ENCODE data around the gene NR6A1. TPM values are rescaled to one million over a fixed set of nuclear protein-coding genes. Genes with fewer than 3 reads are reported as not detected.
"Not testable (repeated sequence)": the region's sequence is repeated elsewhere in the genome, so short reads cannot be mapped to it uniquely, and the experiment has no call there.

NR6A1 gene
- total RNA-seq, 1 experiment from 2014 or later = 164 TPM

GRCh38 chr9:124741149-124741548, 30.0 kb downstream of the NR6A1 start (continued):
- TF ChIP-seq, protein P1, sequence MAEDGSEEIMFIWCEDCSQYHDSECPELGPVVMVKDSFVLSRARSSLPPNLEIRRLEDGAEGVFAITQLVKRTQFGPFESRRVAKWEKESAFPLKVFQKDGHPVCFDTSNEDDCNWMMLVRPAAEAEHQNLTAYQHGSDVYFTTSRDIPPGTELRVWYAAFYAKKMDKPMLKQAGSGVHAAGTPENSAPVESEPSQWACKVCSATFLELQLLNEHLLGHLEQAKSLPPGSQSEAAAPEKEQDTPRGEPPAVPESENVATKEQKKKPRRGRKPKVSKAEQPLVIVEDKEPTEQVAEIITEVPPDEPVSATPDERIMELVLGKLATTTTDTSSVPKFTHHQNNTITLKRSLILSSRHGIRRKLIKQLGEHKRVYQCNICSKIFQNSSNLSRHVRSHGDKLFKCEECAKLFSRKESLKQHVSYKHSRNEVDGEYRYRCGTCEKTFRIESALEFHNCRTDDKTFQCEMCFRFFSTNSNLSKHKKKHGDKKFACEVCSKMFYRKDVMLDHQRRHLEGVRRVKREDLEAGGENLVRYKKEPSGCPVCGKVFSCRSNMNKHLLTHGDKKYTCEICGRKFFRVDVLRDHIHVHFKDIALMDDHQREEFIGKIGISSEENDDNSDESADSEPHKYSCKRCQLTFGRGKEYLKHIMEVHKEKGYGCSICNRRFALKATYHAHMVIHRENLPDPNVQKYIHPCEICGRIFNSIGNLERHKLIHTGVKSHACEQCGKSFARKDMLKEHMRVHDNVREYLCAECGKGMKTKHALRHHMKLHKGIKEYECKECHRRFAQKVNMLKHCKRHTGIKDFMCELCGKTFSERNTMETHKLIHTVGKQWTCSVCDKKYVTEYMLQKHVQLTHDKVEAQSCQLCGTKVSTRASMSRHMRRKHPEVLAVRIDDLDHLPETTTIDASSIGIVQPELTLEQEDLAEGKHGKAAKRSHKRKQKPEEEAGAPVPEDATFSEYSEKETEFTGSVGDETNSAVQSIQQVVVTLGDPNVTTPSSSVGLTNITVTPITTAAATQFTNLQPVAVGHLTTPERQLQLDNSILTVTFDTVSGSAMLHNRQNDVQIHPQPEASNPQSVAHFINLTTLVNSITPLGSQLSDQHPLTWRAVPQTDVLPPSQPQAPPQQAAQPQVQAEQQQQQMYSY (CRISPR knock-in tag; IDR thresholded peaks at IDR 0.05) = no peak
- TF ChIP-seq ATF3 (CRISPR knock-in tag; conservative IDR thresholded peaks at IDR 0.05) = no peak
- TF ChIP-seq MAX (CRISPR knock-in tag; IDR thresholded peaks at IDR 0.05) = no peak
- no peak for TF ChIP-seq NFYB (CRISPR knock-in tag; conservative IDR thresholded peaks at IDR 0.05; ENCODE audit: low read depth)
- TF ChIP-seq ZBTB43 (CRISPR knock-in tag; IDR thresholded peaks at IDR 0.05) = no peak
- TF ChIP-seq, protein P2, sequence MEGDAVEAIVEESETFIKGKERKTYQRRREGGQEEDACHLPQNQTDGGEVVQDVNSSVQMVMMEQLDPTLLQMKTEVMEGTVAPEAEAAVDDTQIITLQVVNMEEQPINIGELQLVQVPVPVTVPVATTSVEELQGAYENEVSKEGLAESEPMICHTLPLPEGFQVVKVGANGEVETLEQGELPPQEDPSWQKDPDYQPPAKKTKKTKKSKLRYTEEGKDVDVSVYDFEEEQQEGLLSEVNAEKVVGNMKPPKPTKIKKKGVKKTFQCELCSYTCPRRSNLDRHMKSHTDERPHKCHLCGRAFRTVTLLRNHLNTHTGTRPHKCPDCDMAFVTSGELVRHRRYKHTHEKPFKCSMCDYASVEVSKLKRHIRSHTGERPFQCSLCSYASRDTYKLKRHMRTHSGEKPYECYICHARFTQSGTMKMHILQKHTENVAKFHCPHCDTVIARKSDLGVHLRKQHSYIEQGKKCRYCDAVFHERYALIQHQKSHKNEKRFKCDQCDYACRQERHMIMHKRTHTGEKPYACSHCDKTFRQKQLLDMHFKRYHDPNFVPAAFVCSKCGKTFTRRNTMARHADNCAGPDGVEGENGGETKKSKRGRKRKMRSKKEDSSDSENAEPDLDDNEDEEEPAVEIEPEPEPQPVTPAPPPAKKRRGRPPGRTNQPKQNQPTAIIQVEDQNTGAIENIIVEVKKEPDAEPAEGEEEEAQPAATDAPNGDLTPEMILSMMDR (IDR thresholded peaks at IDR 0.05) = no peak
- TF ChIP-seq NFATC4 (CRISPR knock-in tag; IDR thresholded peaks at IDR 0.05) = no peak

GRCh38 chr9:124739360-124739759, 31.8 kb downstream of the NR6A1 start:
- peaks cover 7% of the 10 kb centered on the region for H3K36me3 Mint-ChIP-seq
- CTCF ChIA-PET = no interaction called here
- no peak overlapping the region for H3K27ac Mint-ChIP-seq
- DNase-seq (ENCODE audit: low spot score) = no peak
- peaks cover 40% of the 10 kb centered on the region for H3K4me1 Mint-ChIP-seq
- no peak overlapping the region for H3K4me3 Mint-ChIP-seq
- ATAC-seq = no peak
- POLR2A ChIA-PET = no interaction called here
- no peaks in the 10 kb centered on the region for H3K9me3 Mint-ChIP-seq
- TF ChIP-seq OVOL2 (CRISPR knock-in tag; IDR thresholded peaks at IDR 0.05; ENCODE audit: borderline replicate concordance) (no peak), NFE2L1 (CRISPR knock-in tag; IDR thresholded peaks at IDR 0.05) (no peak), IRF1 (CRISPR knock-in tag; IDR thresholded peaks at IDR 0.05) (no peak), ZNF121 (CRISPR knock-in tag; IDR thresholded peaks at IDR 0.05) (no peak), SOX15 (CRISPR knock-in tag; IDR thresholded peaks at IDR 0.05) (no peak), ETV6 (CRISPR knock-in tag; IDR thresholded peaks at IDR 0.05) (no peak), MYBL2 (CRISPR knock-in tag; IDR thresholded peaks at IDR 0.05) (no peak), ZNF671 (CRISPR knock-in tag; IDR thresholded peaks at IDR 0.05) (no peak)
- TF ChIP-seq, protein P3, sequence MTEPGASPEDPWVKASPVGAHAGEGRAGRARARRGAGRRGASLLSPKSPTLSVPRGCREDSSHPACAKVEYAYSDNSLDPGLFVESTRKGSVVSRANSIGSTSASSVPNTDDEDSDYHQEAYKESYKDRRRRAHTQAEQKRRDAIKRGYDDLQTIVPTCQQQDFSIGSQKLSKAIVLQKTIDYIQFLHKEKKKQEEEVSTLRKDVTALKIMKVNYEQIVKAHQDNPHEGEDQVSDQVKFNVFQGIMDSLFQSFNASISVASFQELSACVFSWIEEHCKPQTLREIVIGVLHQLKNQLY (CRISPR knock-in tag; IDR thresholded peaks at IDR 0.05) = no peak
- TF ChIP-seq, protein P2 (IDR thresholded peaks at IDR 0.05) = no peak
- no peaks in the 10 kb centered on the region for H3K27me3 Mint-ChIP-seq (ENCODE audit: low read depth)

DNA sequence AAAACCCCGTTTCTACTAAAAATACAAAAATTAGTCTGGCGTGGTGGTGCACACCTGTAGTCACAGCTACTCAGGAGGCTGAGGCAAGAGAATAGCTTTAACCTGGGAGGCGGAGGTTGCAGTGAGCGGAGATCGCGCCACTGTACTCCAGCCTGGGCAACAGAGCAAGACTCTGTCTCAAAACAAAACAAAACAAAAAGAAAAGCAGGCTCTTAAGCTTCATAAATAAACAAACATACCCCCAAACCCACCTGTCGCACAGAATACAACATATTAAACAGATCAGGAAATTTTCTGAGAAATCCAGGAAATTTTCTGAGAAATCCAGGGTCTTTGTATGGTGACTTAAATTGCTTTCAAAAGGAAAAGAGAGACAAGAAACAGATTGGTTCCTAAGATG, 33.0 kb downstream of the NR6A1 start:
- H3K4me1 Mint-ChIP-seq = peaks cover 36% of the 10 kb centered on the region
- H3K4me3 Mint-ChIP-seq; H3K36me3 Mint-ChIP-seq; DNase-seq (ENCODE audit: low spot score); CTCF ChIA-PET; H3K9me3 Mint-ChIP-seq; POLR2A ChIA-PET; ATAC-seq; H3K27me3 Mint-ChIP-seq (ENCODE audit: low read depth); H3K27ac Mint-ChIP-seq: not testable (repeated sequence)

All from WTC11 (cell line).